CD8-positive, alpha-beta memory T cell (primary cell): Measurements from ENCODE around the gene GALE. TPM values are rescaled to one million over a fixed set of nuclear protein-coding genes. Genes with fewer than 3 reads are reported as not detected.

Experiments used
- CTCF ChIA-PET: fragments of 350-600 bp; sonication (Branson Sonifier 250); formaldehyde crosslinking; loops from one replicate; lab custom pipeline; 2021; ENCODE audit warnings: antibody characterized with exemption; lab: Charles Lee
- POLR2A ChIA-PET: fragments of 350-600 bp; sonication (Branson Sonifier 250); formaldehyde crosslinking; loops from one replicate; lab custom pipeline; 2021; ENCODE audit warnings: antibody characterized with exemption; lab: Charles Lee
- DNase-seq, 5 donors: peaks; one replicate each; pipeline versions ENCODE4 v3.0.0 to v3.0.0-alpha.2; 2020 to 2022; ENCODE audit warnings: mixed read lengths in 1 of 5
- H3K27ac ChIP-seq: one replicate; pipeline ENCODE4 v1.7.0; 2013; ENCODE audit warnings: low read depth, mild to moderate bottlenecking, low read length, moderate library complexity
- H3K27me3 ChIP-seq: 2 replicates; pipeline ENCODE4 v1.7.0; 2013; ENCODE audit warnings: low read length, mild to moderate bottlenecking; ENCODE audit not compliant: insufficient read depth, poor library complexity, severe bottlenecking
- H3K36me3 ChIP-seq: 2 replicates; pipeline ENCODE4 v1.7.0; 2013; ENCODE audit warnings: mild to moderate bottlenecking, low read length, moderate library complexity; ENCODE audit not compliant: insufficient read depth
- H3K4me1 ChIP-seq: 2 replicates; pipeline ENCODE4 v1.7.0; 2013; ENCODE audit warnings: mild to moderate bottlenecking, low read length, moderate library complexity; ENCODE audit not compliant: insufficient read depth
- H3K4me3 ChIP-seq: 2 replicates; pipeline ENCODE4 v1.7.0; 2013; ENCODE audit warnings: mild to moderate bottlenecking, low read length
- H3K9me3 ChIP-seq: 2 replicates; pipeline ENCODE4 v1.7.0; 2013; ENCODE audit warnings: mild to moderate bottlenecking, low read length
- H3K27ac Mint-ChIP-seq, 8 donors: one replicate each; pipeline ENCODE4 v1.8.0; 2020 to 2021; ENCODE audit warnings: mixed read lengths in 8 of 8, mild to moderate bottlenecking in 6 of 8, inconsistent platforms in 3 of 8, moderate library complexity in 3 of 8
- H3K27me3 Mint-ChIP-seq, 2 donors: one replicate each; pipeline ENCODE4 v1.8.0; 2020 to 2021; ENCODE audit warnings: mixed read lengths in 2 of 2, mild to moderate bottlenecking in 1 of 2, moderate library complexity in 1 of 2
- H3K36me3 Mint-ChIP-seq, 3 donors: one replicate each; pipeline ENCODE4 v1.8.0; 2020 to 2021; ENCODE audit warnings: mixed read lengths in 3 of 3, inconsistent platforms in 1 of 3, mild to moderate bottlenecking in 1 of 3
- H3K4me1 Mint-ChIP-seq, 3 donors: one replicate each; pipeline ENCODE4 v1.8.0; 2020 to 2021; ENCODE audit warnings: mixed read lengths in 3 of 3, inconsistent platforms in 1 of 3, mild to moderate bottlenecking in 1 of 3
- H3K4me3 Mint-ChIP-seq, 7 donors: one replicate each; pipeline ENCODE4 v1.8.0; 2020 to 2021; ENCODE audit warnings: mixed read lengths in 7 of 7, mild to moderate bottlenecking in 6 of 7, moderate library complexity in 4 of 7, inconsistent platforms in 2 of 7
- H3K9me3 Mint-ChIP-seq, 5 donors: one replicate each; pipeline ENCODE4 v1.8.0; 2020 to 2022; ENCODE audit warnings: mixed read lengths in 5 of 5, mild to moderate bottlenecking in 3 of 5, moderate library complexity in 2 of 5, inconsistent platforms in 1 of 5
- polyA plus RNA-seq: library from polyadenylated mRNA; unstranded; fragments of 300-500 nt; fragmentation: Illumina TruSeq; gene quantifications from one replicate; pipeline ENCODE4 v1.2.3, GENCODE V29; 2021
- total RNA-seq, 2 experiments: library from RNA; stranded (reverse); gene quantifications; one replicate each; pipeline ENCODE4 v1.2.3, GENCODE V29; 2021

GALE gene
- total and polyA plus RNA-seq, 3 experiments from 2014 or later = 17.2 to 55.3 (median 50.5) TPM

DNA sequence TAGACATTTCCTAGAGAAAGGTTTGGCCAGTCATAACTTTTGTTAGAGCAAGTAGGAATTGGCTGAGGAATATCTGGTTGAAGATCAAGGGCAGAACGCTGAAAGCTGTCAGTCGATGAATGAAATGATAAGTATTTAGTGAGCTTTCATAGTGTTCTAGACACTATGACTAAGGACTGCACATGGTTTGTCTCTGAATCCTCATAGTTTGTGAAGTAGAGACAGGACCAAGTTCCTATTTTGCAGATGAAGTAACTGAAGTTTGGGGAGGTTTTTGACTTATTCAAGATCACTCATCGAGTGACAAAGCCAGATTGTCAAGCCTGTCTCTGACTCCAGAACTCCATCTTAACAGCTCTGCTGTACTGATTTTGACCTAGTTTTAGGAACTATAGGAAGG, 52.5 kb downstream of the GALE start:
- Histone ChIP-seq H3K27me3 (no peaks in the 10 kb centered on the region), H3K36me3 (peaks cover 27% of the 10 kb centered on the region), H3K4me3 (no peak overlapping the region), H3K9me3 (no peaks in the 10 kb centered on the region), H3K27ac (no peak overlapping the region), H3K4me1 (peaks cover 35% of the 10 kb centered on the region)
- no peak for DNase-seq
- Mint-ChIP-seq H3K27ac (peak overlapping the region in 6 of 8 donors; percentile 24 to 70 (median 62)), H3K4me1 (peaks cover 52 to 63% (median 53%) of the 10 kb centered on the region in 3 donors), H3K4me3 (no peak overlapping the region), H3K36me3 (peaks cover 7 to 57% (median 18%) of the 10 kb centered on the region in 3 donors), H3K9me3 (no peaks in the 10 kb centered on the region), H3K27me3 (no peaks in the 10 kb centered on the region)
- POLR2A ChIA-PET = no interaction called here
- CTCF ChIA-PET = interaction anchor here (1.0 to 1.5 kb wide), 2 partner anchors 18 to 24 kb away, joined by 3 read pairs; no protein-coding TSS in a partner anchor

Other genes with a start within 250 kb of the GALE start
- gene ID3, start 241.3 kb downstream of the GALE start, total RNA-seq = 10 to 100 TPM; 18.4 to 19.3 TPM
- 4.7 TPM for gene ID3, start 241.3 kb downstream of the GALE start, polyA plus RNA-seq
- gene RPL11, start 108.9 kb downstream of the GALE start, total RNA-seq = 1,000 to 10,000 TPM; 1,242 to 1,292 TPM
- 1,119 TPM for gene RPL11, start 108.9 kb downstream of the GALE start, polyA plus RNA-seq
- gene ELOA, start 57.3 kb downstream of the GALE start, total RNA-seq = 10 to 100 TPM; 64.1 to 69.0 TPM
- gene ELOA, start 57.3 kb downstream of the GALE start, polyA plus RNA-seq = 32.3 TPM
- 100 to 1,000 TPM; 105 TPM for gene PITHD1, start 22.3 kb downstream of the GALE start, total RNA-seq
- gene PITHD1, start 22.3 kb downstream of the GALE start, polyA plus RNA-seq = 68.5 TPM
- 100 to 1,000 TPM in 1 of 2 experiments, 10 to 100 TPM in 1; 99.9 to 100 TPM for gene LYPLA2, start 9.6 kb downstream of the GALE start, total RNA-seq
- gene LYPLA2, start 9.6 kb downstream of the GALE start, polyA plus RNA-seq = 109 TPM
- gene HMGCL, start 24.7 kb upstream of the GALE start, total RNA-seq = 10 to 100 TPM; 24.7 to 25.3 TPM
- gene HMGCL, start 24.7 kb upstream of the GALE start, polyA plus RNA-seq = 28.0 TPM
- 10 to 100 TPM; 14.1 to 15.7 TPM for gene FUCA1, start 67.5 kb upstream of the GALE start, total RNA-seq
- 17.2 TPM for gene FUCA1, start 67.5 kb upstream of the GALE start, polyA plus RNA-seq
- gene CNR2, start 112.6 kb upstream of the GALE start, total RNA-seq = under 1 TPM; 0.18 to 0.20 TPM
- 5.3 TPM for gene CNR2, start 112.6 kb upstream of the GALE start, polyA plus RNA-seq
- 100 to 1,000 TPM; 149 to 157 TPM for gene PNRC2, start 159.1 kb upstream of the GALE start, total RNA-seq
- 123 TPM for gene PNRC2, start 159.1 kb upstream of the GALE start, polyA plus RNA-seq
- 100 to 1,000 TPM; 190 to 199 TPM for gene SRSF10, start 179.6 kb upstream of the GALE start, total RNA-seq
- gene SRSF10, start 179.6 kb upstream of the GALE start, polyA plus RNA-seq = 111 TPM